ENCODE measurements around the gene ACTN4.

The ACTN4 gene

DNA sequence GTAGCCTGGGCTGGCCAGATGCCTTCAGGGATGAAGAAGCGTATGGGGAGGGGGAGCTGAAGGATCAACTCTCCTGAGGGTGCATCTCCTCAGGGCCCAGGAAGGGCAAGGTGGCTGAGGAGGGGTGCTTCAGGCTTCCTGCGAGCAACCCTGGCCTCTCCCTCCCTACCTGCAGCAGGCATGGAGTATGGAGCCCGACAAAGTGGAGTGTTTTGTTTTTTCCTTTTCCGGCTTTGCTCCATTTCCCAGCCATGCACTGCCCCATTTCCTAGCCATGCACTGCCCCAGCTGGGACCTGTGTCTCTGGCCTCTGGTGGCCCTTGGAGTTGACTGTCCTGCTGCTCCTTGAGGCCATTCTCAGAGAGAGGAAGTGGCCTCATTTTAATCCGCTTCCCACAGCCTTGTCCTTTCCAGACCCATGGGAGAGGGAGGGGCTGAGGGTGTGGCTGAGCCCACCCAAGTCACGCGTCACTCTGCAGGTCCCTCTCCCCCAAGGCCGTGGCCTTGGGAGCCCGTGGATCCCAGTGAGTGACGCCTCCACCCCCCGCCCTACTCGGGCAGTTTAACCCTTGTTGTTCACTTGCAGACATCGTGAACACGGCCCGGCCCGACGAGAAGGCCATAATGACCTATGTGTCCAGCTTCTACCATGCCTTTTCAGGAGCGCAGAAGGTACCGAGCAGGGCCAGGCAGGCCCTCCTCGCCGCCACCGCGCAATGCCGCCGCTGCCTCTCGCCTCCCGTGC is 62.4 kb downstream of the ACTN4 start:
- DNase-seq (ENCODE audit: low read depth in 2 of 2), result no peak

GRCh38 chr19:38710416-38710702 is 62.9 kb downstream of the ACTN4 start:
- DNase-seq (ENCODE audit: low read depth in 2 of 2), result no peak

GRCh38 chr19:38710928-38711725 is 63.7 kb downstream of the ACTN4 start:
- no peak for DNase-seq (ENCODE audit: low read depth in 2 of 2)

- DNase-seq (ENCODE audit: low read depth in 2 of 2), result no peak
Observed at GRCh38 chr19:38711726-38712153, 64.3 kb downstream of the ACTN4 start.

- DNase-seq (ENCODE audit: low read depth in 2 of 2), result no peak
Observed at GRCh38 chr19:38712161-38712748, 64.8 kb downstream of the ACTN4 start.

DNA sequence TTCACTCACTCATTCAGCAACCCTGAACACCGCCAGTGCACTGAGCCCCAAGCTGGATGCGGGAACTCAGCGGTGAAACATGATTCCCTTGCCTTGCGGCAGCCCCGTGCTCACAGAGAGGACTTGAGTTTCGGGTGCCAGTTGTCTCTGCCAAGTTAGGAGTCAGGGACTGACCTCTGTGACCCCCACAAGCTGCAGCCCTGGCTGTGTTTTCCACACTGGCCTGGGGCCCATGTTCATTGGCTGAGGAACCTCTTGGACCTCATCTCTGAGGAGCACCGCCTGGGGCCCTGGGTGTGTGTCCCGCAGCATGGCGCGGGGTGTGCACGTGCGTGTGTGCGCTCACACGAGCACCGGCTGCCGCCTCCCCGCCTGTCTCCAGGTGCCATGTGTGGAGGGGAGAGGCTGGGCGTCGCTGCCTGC is 65.8 kb downstream of the ACTN4 start:
- no peak for DNase-seq (ENCODE audit: low read depth in 2 of 2)

DNA sequence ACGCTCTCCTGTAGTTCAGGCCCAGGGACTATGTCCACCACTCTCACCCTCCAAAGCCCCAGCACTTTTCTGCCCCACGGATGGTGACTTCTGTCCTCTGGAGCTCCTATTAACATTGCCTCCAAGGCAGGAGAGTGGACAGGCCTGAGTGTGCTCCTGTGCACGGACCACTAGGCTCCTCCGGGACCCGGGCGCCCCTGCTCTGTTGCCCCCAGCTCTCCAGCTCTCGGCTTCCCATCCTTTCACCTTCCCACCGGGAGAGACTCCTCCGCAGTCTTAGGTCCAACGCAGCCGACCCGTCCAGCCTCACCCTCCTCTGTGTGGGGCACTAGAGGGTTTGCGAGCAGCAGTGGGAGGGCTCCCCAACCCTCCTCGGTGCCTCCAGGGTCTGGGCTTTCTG is 66.4 kb downstream of the ACTN4 start:
- no peak for DNase-seq (ENCODE audit: low read depth in 2 of 2)

GRCh38 chr19:38714354-38714778 is 66.9 kb downstream of the ACTN4 start:
- no peak for DNase-seq (ENCODE audit: low read depth in 2 of 2)

DNA sequence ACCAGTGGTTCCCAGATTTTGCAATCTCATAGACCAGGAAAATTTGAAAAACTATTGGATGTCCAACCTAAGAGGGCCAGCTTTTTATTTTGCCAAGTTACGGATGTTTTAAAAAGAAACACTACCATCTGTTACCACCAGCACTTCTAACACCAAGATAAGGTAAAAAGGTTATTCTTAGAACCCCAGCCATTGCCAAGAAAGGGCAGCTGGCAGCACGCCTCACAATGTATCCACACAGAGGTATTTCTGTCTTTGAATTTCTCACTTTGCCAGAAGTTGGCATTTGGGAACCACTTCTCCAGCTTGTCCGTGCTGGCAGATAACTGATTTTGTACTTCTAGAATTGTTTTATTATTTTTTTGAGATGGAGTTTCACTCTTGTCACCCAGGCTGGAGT is 68.1 kb downstream of the ACTN4 start:
- DNase-seq (ENCODE audit: low read depth in 2 of 2), result no peak

- DNase-seq (ENCODE audit: low read depth in 2 of 2), result no peak
Observed at GRCh38 chr19:38717051-38717450, 69.6 kb downstream of the ACTN4 start.

DNA sequence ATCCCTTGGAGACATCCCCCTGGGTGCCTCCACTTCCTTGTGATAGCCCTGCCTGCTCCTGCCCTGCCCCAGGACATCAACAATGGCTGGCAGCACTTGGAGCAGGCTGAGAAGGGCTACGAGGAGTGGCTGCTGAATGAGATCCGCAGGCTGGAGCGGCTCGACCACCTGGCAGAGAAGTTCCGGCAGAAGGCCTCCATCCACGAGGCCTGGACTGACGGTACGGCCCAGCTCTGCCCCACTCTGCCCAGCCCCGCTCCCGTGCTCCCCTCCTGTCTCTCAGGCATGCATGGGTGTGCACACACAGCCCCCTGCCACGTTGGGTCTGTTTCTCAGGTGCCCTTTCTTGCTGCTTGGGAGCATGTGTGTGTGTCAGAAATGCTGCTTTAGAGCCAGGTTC is 70.4 kb downstream of the ACTN4 start:
- no peak for DNase-seq (ENCODE audit: low read depth in 2 of 2)

DNA sequence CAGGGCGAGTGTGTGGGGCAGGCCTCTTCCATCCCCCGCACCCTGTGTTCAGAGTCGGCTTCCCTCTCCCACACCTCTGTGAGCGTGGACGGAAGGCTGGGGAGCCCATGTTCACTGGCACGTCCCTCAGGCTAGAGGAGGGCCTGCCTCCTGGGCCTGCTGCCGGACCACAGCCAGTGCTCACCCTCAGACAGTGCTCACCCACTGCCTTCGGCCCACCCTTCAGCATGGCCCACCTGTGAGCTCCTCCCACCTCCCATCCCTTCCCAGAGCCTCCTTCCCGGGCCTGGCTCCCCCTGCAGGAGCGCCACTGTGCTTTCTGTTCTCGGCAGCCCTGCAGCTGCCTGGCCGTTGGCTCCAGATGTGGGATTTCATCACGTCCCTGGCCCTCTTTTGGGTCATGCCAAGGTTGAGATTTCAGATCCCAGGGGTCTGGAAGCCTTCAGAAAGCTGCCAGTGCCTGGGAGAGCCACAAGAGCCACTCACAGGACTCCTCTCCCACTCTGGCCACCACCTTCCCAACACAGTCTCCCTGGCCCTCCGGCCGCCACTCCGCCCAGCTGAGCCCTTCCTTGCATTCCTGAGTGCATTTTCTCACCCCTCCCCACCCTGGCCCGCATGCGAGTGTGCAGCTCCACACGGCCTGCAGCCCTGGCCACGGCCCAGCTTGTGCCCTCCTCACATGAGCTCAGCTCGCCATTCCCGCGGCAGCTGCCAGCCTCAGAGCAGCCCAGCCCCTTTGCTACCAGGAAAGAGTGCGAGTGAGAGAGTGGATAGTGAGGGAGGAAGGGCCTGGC is 71.5 kb downstream of the ACTN4 start:
- DNase-seq (ENCODE audit: low read depth in 2 of 2), result no peak

GRCh38 chr19:38719761-38720558 is 72.5 kb downstream of the ACTN4 start:
- DNase-seq (ENCODE audit: low read depth in 2 of 2), result no peak

DNA sequence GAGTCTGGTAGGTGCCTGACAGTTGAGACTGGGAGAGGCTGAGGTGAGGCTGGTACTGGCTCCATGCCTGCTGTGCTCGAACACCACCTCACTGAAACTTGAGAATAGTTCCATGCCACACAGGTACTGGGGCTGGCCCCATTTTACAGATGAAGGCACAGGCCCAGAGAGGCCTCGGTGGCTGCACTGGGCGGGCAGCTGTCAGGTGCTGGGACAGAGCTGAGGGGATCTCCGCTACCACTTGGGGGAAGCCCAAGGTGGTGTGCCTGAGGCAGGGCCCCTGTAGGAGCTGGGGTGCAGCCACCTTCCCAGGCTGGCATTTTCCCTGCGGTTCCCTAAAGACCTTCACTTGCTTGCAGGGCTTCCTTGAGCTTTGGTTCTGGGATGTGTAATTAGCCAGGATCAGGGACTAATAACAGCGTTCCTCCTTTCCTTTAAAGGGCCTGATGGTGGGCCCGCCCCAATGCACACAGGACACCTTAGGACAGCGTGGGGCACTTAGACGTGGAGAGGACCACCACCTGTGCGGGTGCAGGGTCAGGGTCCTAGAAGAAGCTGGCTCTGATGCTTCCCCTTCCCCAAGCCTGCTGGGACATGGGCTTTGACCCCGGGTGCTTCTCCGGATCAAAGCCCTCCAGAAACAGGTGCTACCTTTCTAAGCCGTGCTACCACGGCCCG is 73.2 kb downstream of the ACTN4 start:
- DNase-seq (ENCODE audit: low read depth in 2 of 2), result no peak

- DNase-seq (ENCODE audit: low read depth in 2 of 2), result no peak
Observed at GRCh38 chr19:38721496-38721895, 74.0 kb downstream of the ACTN4 start.

GRCh38 chr19:38721979-38722773 is 74.7 kb downstream of the ACTN4 start:
- no peak for DNase-seq (ENCODE audit: low read depth in 2 of 2)

- no peak for DNase-seq (ENCODE audit: low read depth in 2 of 2)
Observed at GRCh38 chr19:38722947-38723605, 75.6 kb downstream of the ACTN4 start.

DNA sequence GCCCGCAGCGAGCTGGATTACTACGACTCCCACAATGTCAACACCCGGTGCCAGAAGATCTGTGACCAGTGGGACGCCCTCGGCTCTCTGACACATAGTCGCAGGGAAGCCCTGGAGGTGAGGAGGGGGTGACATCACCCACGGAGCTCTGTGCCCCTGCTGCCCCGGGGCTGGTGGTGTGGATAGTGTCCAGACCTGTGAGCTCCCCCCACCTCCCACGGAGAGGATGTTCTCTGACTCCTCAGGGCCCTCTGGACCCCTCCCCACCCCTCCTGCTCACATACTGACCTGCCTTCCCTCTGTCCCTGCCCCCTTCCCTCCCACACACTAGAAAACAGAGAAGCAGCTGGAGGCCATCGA is 76.1 kb downstream of the ACTN4 start:
- no peak for DNase-seq (ENCODE audit: low read depth in 2 of 2)
